GM13976 (cell line): Measurements from ENCODE around the gene NPY.

Experiments used
- DNase-seq: peaks from one replicate; pipeline ENCODE4 v3.0.0; 2012; ENCODE audit warnings: low spot score
- in situ Hi-C: fragments of 300-500 bp; cut with MboI; formaldehyde crosslinking; loops from one replicate; pipeline ENCODE4 v1.12.0; 2022; ENCODE audit warnings: low sequenced_read_pairs, mixed read lengths, inconsistent platforms; ENCODE audit not compliant: unreplicated experiment
- TF ChIP-seq, protein P1 (sequence below): IDR thresholded peaks from 2 replicates; pipeline ENCODE4 v1.5.1; 2012; ENCODE audit warnings: borderline replicate concordance, mild to moderate bottlenecking; ENCODE audit not compliant: insufficient read depth; ENCODE audit errors: extremely low read depth, missing control alignments, control extremely low read depth

The NPY gene

DNA sequence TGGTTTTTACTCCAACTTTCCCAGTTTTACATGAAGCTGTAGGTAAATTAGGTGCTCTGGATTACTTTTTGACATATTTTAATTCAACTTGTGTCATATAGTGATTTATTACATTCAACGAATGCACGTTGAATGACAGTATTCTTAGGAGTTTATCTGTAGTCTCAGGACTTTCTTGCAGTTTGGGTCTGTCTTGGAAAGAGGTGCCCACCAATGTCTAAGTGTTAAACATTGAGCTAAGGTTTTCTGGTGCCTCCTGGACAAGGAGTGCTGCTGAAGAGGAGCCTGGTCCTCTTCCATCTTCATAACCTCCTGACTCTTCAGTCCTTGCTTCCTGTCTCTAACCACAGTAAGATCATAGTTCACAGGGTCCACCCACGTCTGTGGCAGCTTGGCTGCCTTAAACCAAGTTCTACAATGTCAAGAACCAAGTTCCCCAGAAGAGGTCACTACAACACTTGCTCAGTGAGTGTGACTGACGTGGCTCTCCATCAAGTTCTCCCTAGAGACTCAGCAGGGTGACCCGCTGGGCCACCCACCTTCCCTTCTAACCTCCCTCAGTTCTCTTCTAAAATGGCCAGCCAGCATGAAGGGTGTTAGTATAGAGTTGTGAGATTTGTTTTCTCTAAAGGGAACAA, 6.1 kb downstream of the NPY start:
- in situ Hi-C loops: loop anchor here (10.0 kb wide), 2 partner anchors 95 to 515 kb away; no protein-coding TSS in a partner anchor
- peak; percentile 81 for DNase-seq
- TF ChIP-seq, protein P1, sequence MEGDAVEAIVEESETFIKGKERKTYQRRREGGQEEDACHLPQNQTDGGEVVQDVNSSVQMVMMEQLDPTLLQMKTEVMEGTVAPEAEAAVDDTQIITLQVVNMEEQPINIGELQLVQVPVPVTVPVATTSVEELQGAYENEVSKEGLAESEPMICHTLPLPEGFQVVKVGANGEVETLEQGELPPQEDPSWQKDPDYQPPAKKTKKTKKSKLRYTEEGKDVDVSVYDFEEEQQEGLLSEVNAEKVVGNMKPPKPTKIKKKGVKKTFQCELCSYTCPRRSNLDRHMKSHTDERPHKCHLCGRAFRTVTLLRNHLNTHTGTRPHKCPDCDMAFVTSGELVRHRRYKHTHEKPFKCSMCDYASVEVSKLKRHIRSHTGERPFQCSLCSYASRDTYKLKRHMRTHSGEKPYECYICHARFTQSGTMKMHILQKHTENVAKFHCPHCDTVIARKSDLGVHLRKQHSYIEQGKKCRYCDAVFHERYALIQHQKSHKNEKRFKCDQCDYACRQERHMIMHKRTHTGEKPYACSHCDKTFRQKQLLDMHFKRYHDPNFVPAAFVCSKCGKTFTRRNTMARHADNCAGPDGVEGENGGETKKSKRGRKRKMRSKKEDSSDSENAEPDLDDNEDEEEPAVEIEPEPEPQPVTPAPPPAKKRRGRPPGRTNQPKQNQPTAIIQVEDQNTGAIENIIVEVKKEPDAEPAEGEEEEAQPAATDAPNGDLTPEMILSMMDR: peak; percentile 36

DNA sequence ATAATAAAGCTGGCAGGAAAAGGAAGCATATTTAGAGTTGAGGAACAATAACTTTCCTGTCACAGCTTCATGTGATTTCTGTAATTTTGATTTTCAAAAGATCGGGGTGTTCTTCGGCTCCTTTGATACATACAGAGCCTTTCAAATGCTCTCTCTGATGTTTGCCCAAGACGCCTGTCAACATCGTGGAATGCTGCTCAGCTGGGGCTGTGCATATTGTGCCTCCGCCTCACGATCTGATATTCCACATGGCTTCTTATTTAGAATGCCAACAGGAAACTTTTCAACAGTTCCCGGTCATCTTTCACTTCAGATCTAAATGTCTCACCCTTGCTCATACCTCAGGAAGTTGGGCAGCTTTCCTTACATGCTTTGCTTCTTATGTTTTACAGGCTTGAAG, 7.3 kb downstream of the NPY start:
- in situ Hi-C loops: loop anchor here (10.0 kb wide), 2 partner anchors 94 to 514 kb away; no protein-coding TSS in a partner anchor
- DNase-seq: no peak
- TF ChIP-seq, protein P1: no peak

DNA sequence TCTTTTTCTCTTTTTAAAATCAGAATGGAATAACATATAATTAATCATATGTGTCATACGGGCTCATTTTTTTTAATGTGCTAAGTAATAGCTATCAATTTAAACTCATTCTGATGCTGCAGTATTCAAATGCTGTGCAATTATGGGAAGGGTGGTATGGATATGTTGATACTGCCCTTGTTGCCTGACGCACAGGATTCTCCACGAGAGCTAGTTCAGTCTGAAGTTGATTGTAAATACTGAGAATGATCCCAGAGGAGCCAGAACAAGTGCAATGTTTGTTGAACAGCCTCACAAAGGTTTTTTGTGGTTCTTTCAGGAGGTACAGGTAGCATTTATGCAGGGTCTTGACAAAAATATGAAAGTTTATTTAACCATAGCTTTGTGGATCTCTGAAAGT, 13.4 kb downstream of the NPY start:
- in situ Hi-C loops: loop anchor here (10.0 kb wide), 2 partner anchors 87 to 507 kb away; no protein-coding TSS in a partner anchor
- DNase-seq: no peak
- TF ChIP-seq, protein P1: no peak

DNA sequence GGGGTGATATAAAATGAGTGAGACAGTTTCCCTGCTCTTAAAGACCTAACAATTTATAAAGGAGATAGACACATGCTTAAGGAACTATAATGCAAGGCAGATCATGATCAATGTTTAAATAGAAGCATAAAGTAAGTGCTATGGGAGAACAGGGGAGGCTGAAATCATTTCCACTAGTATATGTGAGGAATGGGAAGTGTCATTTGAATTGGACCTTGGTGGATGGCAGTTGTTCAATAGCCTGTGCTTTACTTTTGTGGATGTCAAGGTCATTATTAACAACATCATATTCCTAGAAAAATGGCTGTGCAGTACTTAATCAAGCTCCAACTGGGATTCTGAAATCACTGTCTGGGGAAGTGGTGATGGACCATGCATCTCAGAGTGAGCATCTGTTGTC, 14.7 kb downstream of the NPY start:
- TF ChIP-seq, protein P1: no peak
- DNase-seq: no peak
- in situ Hi-C loops: loop anchor here (10.0 kb wide), 2 partner anchors 86 to 506 kb away; no protein-coding TSS in a partner anchor

DNA sequence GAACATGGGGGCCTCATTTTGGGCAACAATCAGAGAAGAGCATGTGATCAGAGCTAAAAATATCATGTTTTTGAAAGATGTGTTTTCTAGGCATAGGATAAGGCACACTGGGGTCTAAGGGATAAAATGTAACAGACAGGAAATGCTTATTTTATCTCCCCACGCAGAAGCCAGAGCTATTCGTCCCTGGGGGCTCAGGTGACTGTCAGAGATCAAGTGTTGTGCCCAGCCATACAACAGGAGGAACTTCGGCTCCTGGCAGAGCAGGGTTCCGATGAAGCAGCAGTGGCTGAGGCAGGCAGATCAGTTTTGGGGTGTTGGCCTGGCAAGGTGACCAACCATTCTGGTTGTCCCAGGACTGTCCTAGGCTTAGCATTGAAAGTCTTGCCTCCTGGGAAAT, 15.2 kb downstream of the NPY start:
- no peak for DNase-seq
- TF ChIP-seq, protein P1: no peak
- in situ Hi-C loops: loop anchor here (10.0 kb wide), 2 partner anchors 86 to 506 kb away; no protein-coding TSS in a partner anchor

DNA sequence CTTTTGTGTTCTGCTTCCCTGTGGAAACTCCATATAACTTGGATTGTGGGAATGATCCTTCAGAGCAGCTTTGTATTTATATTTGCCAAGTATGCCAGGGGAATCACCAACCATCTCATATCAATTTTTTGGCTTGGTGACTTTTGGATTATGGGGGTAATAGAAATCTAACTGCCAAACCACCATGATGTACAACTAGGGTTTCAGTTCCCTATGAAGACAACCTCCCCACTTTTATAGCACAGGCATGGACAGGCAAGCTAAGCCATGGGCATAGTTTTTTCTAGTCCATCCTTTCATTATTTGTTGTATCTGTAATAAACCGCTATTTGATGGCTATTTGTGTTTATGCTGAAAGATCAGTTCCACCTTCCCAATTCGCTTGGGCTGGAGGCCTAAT, 17.7 kb downstream of the NPY start:
- in situ Hi-C loops: loop anchor here (25.0 kb wide), 2 partner anchors 361 to 786 kb away; no protein-coding TSS in a partner anchor
- TF ChIP-seq, protein P1: no peak
- DNase-seq: no peak
